Ovary (tissue), 3 donors: ENCODE data around the gene HOXA2.

Source experiments
- CTCF ChIP-seq, 3 donors: fragments of 450-650 bp in 2 of 3; fragments of 200-600 bp in 1 of 3; IDR thresholded peaks; one replicate each; pipeline versions ENCODE4 v1.5.1 to v1.8.0; 2016 to 2022; ENCODE audit warnings: antibody characterized with exemption in 3 of 3, mild to moderate bottlenecking in 1 of 3
- EP300 ChIP-seq: sonication (generic); formaldehyde crosslinking; IDR thresholded peaks from one replicate; pipeline ENCODE4 v1.6.1; 2017; ENCODE audit warnings: antibody characterized with exemption
- POLR2A ChIP-seq: fragments of 450-650 bp; IDR thresholded peaks from one replicate; pipeline ENCODE4 v1.6.1; 2017; ENCODE audit warnings: antibody characterized with exemption, mild to moderate bottlenecking, moderate library complexity
- donor health status: DM: no; HTN: no; CAD: no.

- TF ChIP-seq EP300 (no peak), CTCF (IDR thresholded peaks at IDR 0.05) (no peak), POLR2A (no peak)
Measured at GRCh38 chr7:27138472-27138871, 36.0 kb upstream of the HOXA2 start.
